ENCODE measurements around the gene GUCY2C. TPM values are rescaled to one million over a fixed set of nuclear protein-coding genes. Genes with fewer than 3 reads are reported as not detected.

The GUCY2C gene
- total RNA-seq, 1 donor from 2014 or later = not detected

DNA sequence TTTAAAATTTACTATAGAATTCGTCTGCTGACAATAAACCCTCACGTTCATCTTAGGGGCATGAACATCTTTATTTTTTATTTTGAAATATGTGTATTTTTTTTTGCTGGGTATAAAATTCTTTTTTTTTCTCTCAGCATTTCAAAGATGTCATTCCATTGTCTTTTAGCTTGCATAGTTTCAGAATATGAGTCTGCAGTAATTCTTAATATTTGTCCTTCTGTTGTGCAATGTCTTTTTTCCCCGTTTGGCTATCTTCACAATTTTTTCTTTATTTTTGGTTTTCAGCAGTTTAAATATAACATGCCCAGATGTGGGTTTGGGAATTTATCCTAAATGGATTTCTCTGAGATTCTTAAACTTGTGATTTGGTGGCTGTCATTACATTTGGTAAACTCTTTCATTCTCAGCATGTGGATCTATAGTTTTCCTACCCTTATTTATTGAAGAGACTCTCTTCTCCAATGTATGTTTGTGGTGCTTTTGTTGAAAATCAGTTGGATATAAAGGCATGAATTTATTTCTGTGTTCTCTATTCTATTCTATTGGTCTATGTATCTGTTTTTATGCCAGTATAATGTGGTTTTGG is 90.9 kb downstream of the GUCY2C start:
- no peak overlapping the region for H3K4me3 ChIP-seq (ENCODE audit: low read depth, low read length)
- TF ChIP-seq, protein P1, sequence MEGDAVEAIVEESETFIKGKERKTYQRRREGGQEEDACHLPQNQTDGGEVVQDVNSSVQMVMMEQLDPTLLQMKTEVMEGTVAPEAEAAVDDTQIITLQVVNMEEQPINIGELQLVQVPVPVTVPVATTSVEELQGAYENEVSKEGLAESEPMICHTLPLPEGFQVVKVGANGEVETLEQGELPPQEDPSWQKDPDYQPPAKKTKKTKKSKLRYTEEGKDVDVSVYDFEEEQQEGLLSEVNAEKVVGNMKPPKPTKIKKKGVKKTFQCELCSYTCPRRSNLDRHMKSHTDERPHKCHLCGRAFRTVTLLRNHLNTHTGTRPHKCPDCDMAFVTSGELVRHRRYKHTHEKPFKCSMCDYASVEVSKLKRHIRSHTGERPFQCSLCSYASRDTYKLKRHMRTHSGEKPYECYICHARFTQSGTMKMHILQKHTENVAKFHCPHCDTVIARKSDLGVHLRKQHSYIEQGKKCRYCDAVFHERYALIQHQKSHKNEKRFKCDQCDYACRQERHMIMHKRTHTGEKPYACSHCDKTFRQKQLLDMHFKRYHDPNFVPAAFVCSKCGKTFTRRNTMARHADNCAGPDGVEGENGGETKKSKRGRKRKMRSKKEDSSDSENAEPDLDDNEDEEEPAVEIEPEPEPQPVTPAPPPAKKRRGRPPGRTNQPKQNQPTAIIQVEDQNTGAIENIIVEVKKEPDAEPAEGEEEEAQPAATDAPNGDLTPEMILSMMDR (conservative IDR thresholded peaks at IDR 0.05; ENCODE audit: low read depth, low read length) = no peak
- no peak for DNase-seq (ENCODE audit: low read depth)

DNA sequence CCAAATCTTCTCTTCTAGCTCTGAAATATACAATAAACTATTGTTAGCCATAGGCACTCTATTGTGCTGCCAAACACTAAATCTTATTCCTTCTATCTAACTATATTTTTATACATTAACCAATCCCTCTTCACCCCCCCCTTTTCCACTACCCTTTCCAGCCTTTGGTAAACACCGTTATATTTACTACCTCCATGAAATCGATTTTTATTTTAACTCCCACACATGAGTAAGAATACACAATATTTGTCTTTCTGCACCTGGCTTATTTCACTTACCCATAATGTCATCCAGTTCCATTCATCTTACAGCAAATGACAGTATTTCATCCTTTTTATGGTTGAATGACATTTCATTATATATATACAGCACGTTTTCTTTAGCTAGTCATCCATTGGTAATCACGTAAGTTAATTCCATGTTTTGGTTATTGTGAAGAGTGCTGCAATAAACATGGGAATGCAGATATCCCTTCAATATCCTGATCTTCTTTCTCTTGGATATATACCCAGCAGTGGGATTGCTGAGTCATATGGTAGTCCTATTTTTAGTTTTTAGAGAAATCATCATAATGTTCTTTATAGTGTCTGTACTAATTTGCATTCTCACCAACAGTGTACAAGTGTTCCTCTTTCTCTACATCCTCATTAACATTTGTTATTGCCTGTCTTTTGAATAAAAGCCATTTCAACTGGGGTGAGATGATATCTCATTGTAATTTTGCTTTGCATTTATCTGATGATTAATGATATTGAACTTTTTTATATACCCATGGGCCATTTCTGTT is 94.5 kb downstream of the GUCY2C start:
- no peak for DNase-seq (ENCODE audit: low read depth)
- TF ChIP-seq, protein P1 (conservative IDR thresholded peaks at IDR 0.05; ENCODE audit: low read depth, low read length) = no peak
- H3K4me3 ChIP-seq (ENCODE audit: low read depth, low read length) = no peak overlapping the region

DNA sequence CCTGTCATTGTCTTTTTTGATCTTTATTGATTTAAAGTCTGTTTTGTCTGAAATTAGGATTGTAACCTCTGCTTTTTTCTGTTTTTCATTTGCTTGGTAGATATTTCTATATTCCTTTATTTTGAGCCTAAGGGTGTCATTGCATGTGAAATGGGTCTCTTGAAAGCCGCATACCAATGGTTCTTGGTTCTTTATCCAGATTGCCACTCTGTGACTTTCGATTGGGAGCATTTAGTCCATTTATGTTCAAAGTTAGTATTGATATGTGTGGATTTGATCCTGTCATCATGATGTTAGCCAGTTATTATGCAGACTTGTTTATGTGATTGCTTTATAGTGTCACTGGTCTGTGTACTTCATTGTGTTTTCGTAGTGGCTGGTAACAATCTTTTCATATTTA is 98.9 kb downstream of the GUCY2C start:
- TF ChIP-seq, protein P1 (conservative IDR thresholded peaks at IDR 0.05; ENCODE audit: low read depth, low read length) = no peak
- H3K4me3 ChIP-seq (ENCODE audit: low read depth, low read length) = no peak overlapping the region
- DNase-seq (ENCODE audit: low read depth) = no peak

DNA sequence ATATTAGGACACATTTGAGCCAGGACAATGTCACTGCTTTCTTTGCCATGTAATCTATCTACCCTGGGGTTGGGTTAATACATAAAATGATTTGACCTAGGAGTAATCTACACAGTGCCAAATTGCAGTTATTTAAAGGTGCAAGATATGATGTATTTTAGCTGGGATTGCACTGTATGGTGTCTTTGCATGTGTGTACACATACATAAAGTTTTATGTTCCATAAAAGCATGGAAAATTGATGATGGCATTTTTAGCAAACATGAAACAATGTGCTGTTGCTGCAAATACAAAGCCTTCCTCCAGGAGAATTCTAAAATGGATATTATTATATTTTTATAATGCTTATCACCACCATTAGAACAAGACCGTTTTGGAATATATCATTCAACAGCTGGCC is 104.7 kb downstream of the GUCY2C start:
- TF ChIP-seq, protein P1 (conservative IDR thresholded peaks at IDR 0.05; ENCODE audit: low read depth, low read length) = no peak
- H3K4me3 ChIP-seq (ENCODE audit: low read depth, low read length) = no peak overlapping the region
- no peak for DNase-seq (ENCODE audit: low read depth)

DNA sequence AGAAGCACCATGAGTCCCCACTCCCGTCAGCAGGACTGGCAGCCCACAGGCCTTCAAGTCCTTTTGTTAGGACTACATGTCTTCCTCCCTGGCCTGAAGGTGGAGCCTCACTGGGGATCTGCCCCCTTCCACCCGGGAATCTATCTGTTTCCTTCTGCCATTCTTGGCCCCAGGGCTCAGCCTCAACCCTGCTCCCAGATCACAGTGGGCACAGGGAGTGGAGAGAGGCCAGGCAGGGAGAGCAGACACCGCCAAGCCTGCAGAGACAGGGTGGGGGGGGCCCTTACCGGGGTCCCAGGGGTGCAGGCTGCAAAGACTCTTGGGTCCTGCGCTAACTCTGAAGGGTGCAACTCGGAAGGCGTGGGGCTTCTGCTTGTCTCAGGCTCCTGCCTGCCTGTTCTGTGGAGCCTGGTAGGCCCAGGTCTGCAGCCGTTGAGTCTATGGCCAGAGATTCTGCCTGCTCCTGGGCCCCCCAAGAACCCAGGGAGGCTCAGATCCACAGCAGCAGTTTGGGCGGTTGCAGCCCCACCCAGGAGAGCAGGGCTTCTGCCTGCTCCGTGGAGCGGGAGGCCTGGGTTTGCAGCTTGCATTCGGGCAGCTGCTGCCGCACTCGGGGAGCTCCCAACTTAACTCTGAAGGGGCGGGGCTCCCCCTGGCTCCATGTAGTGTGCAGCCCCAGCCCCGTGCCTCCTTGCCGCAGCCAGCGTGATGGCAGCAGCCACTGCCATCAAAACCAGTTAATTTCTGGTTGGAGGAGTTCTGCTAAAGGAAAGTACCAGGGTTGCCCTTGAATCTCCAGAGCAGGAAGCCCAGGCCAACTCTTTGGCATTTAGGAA is 107.0 kb downstream of the GUCY2C start:
- TF ChIP-seq, protein P1 (conservative IDR thresholded peaks at IDR 0.05; ENCODE audit: low read depth, low read length) = no peak
- H3K4me3 ChIP-seq (ENCODE audit: low read depth, low read length) = no peak overlapping the region
- DNase-seq (ENCODE audit: low read depth) = no peak

DNA sequence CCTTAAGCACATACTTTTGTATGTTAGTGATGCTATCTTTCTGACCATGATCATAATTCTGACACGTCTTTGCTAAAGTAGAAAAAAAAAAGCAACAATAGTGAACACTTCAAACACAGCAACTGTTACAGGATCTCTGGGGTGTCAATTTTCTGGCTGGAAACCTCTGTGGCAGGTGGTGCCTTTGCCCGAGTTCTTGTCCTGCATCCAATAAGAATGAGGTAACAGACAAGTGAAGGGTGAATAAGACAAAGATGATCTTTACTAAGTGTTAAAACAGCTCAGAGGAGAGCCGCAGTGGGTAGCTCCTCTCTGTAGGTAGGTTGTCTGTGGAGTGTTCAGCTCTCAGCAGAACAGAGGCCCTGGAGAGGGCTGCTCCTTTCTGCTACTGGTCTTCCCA is 107.8 kb downstream of the GUCY2C start:
- DNase-seq (ENCODE audit: low read depth) = no peak
- H3K4me3 ChIP-seq (ENCODE audit: low read depth, low read length) = no peak overlapping the region
- TF ChIP-seq, protein P1 (conservative IDR thresholded peaks at IDR 0.05; ENCODE audit: low read depth, low read length) = no peak

Data from epithelial cell of proximal tubule (primary cell).